Fibroblast of lung (primary cell): ENCODE results near the gene RAB37. TPM values are rescaled to one million over a fixed set of nuclear protein-coding genes. Genes with fewer than 3 reads are reported as not detected.

ENCODE experiments used
- DNase-seq, 2 donors: peaks; one replicate each; pipeline versions ENCODE4 v3.0.0 to v3.0.0-alpha.2; 2010; ENCODE audit warnings: low read depth in 2 of 2
- H2AFZ ChIP-seq: 2 replicates; pipeline ENCODE4 v1.5.1; 2012; ENCODE audit warnings: low read length, control low read depth, inconsistent platforms
- H3K27ac ChIP-seq: 2 replicates; pipeline ENCODE4 v1.5.1; 2011; ENCODE audit warnings: low read length, control low read depth; ENCODE audit not compliant: insufficient read depth
- H3K27me3 ChIP-seq: 2 replicates; pipeline ENCODE4 v1.5.1; 2011; ENCODE audit warnings: mild to moderate bottlenecking, low read length; ENCODE audit not compliant: control insufficient read depth, insufficient read depth
- H3K36me3 ChIP-seq: 2 replicates; pipeline ENCODE4 v1.5.1; 2011; ENCODE audit warnings: low read length; ENCODE audit not compliant: control insufficient read depth, insufficient read depth
- H3K4me1 ChIP-seq: 2 replicates; pipeline ENCODE4 v1.5.1; 2011; ENCODE audit warnings: low read length; ENCODE audit not compliant: control insufficient read depth, insufficient read depth; ENCODE audit errors: extremely low read depth
- H3K4me2 ChIP-seq: 2 replicates; pipeline ENCODE4 v1.5.1; 2011; ENCODE audit warnings: low read length, control low read depth; ENCODE audit not compliant: insufficient read depth; ENCODE audit errors: extremely low read depth
- H3K4me3 ChIP-seq, 4 experiments: fragments of 200-600 bp in 1 of 4; sonication (generic) in 1 of 4; replicated peaks in 1 of 4; 2 replicates each; pipeline ENCODE4 v1.5.1; 2011 to 2016; ENCODE audit warnings: low read length in 4 of 4, low read depth in 3 of 4, mild to moderate bottlenecking in 3 of 4, control low read depth in 2 of 4, inconsistent platforms in 1 of 4, mixed read lengths in 1 of 4; ENCODE audit not compliant: insufficient read depth in 1 of 4; ENCODE audit errors: control extremely low read depth in 1 of 4
- H3K79me2 ChIP-seq: 2 replicates; pipeline ENCODE4 v1.5.1; 2012; ENCODE audit warnings: mild to moderate bottlenecking, low read length, inconsistent platforms; ENCODE audit not compliant: control insufficient read depth, insufficient read depth
- H3K9ac ChIP-seq: 2 replicates; pipeline ENCODE4 v1.5.1; 2011; ENCODE audit warnings: mild to moderate bottlenecking, low read length, control low read depth; ENCODE audit not compliant: insufficient read depth
- H3K9me3 ChIP-seq: 2 replicates; pipeline ENCODE4 v1.5.1; 2012; ENCODE audit warnings: low read depth, low read length; ENCODE audit not compliant: control insufficient read depth, insufficient read depth
- H4K20me1 ChIP-seq: 2 replicates; pipeline ENCODE4 v1.5.1; 2011; ENCODE audit warnings: low read length; ENCODE audit not compliant: control insufficient read depth, insufficient read depth; ENCODE audit errors: extremely low read depth
- EZH2 ChIP-seq: IDR thresholded peaks from 2 replicates; pipeline ENCODE4 v1.5.1; 2012; ENCODE audit warnings: low read length, control low read depth, mild to moderate bottlenecking; ENCODE audit errors: missing control alignments
- polyA plus RNA-seq, 2 donors: library from polyadenylated mRNA; depleted of rRNA in 1 of 2; stranded (reverse) in 1 of 2; unstranded in 1 of 2; fragments of >200 nt; gene quantifications; 2 replicates each; pipeline ENCODE4 v1.2.1, GENCODE V29; 2011 to 2012; ENCODE audit warnings: missing spikeins in 1 of 2
- total RNA-seq: library from RNA; depleted of rRNA; stranded (reverse); fragments of >200 nt; gene quantifications from 2 replicates; pipeline ENCODE4 v1.2.1, GENCODE V29; 2014
- TF ChIP-seq, protein P1 (sequence below), 2 donors: IDR thresholded peaks in 1 of 2; conservative IDR thresholded peaks in 1 of 2; 1 replicate in 1 of 2; 2 replicates in 1 of 2; pipeline ENCODE4 v1.5.1; 2011 to 2012; ENCODE audit warnings: low read length in 2 of 2, control low read depth in 1 of 2, inconsistent platforms in 1 of 2, low read depth in 1 of 2, mild to moderate bottlenecking in 1 of 2

Gene RAB37
- total and polyA plus RNA-seq, 2 donors (not counting 1 experiment from before 2014, with no cell fraction given): 0.65 to 0.66 TPM

DNA sequence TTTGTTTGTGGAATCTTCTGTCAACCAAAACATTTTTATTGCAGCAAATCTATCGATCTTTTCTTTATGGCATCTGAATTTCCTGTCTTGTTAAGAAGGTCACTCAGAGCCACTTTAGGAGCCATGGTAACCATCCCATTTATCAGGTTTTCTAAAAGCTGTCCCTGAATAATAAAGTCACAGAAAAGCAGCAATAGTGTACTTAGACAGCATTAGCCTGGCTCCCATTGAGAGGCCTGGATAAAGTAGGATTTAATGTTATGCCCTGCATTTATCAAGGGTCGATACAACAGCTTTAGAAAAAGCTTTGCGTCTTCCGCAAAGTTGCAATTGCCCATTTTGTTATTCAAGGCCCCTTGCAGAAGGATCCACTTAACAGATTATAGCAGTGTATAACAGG lies 14.3 kb upstream of the RAB37 start:
- no peak overlapping the region for H3K4me3 ChIP-seq
- H3K36me3 ChIP-seq: no peaks in the 10 kb centered on the region
- no peaks in the 10 kb centered on the region for H3K79me2 ChIP-seq
- no peak for TF ChIP-seq EZH2
- TF ChIP-seq, protein P1, sequence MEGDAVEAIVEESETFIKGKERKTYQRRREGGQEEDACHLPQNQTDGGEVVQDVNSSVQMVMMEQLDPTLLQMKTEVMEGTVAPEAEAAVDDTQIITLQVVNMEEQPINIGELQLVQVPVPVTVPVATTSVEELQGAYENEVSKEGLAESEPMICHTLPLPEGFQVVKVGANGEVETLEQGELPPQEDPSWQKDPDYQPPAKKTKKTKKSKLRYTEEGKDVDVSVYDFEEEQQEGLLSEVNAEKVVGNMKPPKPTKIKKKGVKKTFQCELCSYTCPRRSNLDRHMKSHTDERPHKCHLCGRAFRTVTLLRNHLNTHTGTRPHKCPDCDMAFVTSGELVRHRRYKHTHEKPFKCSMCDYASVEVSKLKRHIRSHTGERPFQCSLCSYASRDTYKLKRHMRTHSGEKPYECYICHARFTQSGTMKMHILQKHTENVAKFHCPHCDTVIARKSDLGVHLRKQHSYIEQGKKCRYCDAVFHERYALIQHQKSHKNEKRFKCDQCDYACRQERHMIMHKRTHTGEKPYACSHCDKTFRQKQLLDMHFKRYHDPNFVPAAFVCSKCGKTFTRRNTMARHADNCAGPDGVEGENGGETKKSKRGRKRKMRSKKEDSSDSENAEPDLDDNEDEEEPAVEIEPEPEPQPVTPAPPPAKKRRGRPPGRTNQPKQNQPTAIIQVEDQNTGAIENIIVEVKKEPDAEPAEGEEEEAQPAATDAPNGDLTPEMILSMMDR (conservative IDR thresholded peaks at IDR 0.05 in 1 of 2, IDR thresholded peaks at IDR 0.05 in 1 of 2; ENCODE audit: low read depth in 1 of 2, low read length in 2 of 2): no peak
- H2AFZ ChIP-seq: no peak overlapping the region
- DNase-seq: no peak
- no peaks in the 10 kb centered on the region for H3K27me3 ChIP-seq
- H3K9me3 ChIP-seq: no peaks in the 10 kb centered on the region
- no peak overlapping the region for H3K9ac ChIP-seq
- no peak overlapping the region for H3K27ac ChIP-seq
- H4K20me1 ChIP-seq: no peaks in the 10 kb centered on the region
- no peak overlapping the region for H3K4me2 ChIP-seq
- no peaks in the 10 kb centered on the region for H3K4me1 ChIP-seq

GRCh38 chr17:74723891-74724290 lies 13.2 kb upstream of the RAB37 start:
- Histone ChIP-seq H3K27me3 (no peaks in the 10 kb centered on the region), H2AFZ (no peak overlapping the region), H3K4me3 (no peak overlapping the region), H4K20me1 (no peaks in the 10 kb centered on the region), H3K27ac (no peak overlapping the region), H3K79me2 (no peaks in the 10 kb centered on the region), H3K4me1 (no peaks in the 10 kb centered on the region), H3K4me2 (no peak overlapping the region), H3K36me3 (no peaks in the 10 kb centered on the region), H3K9ac (no peak overlapping the region), H3K9me3 (no peaks in the 10 kb centered on the region)
- no peak for TF ChIP-seq EZH2
- TF ChIP-seq, protein P1 (conservative IDR thresholded peaks at IDR 0.05 in 1 of 2, IDR thresholded peaks at IDR 0.05 in 1 of 2; ENCODE audit: low read depth in 1 of 2, low read length in 2 of 2): no peak
- DNase-seq: no peak

- TF ChIP-seq, protein P1 (conservative IDR thresholded peaks at IDR 0.05 in 1 of 2, IDR thresholded peaks at IDR 0.05 in 1 of 2; ENCODE audit: low read depth in 1 of 2, low read length in 2 of 2): no peak
- no peak for TF ChIP-seq EZH2
- no peaks in the 10 kb centered on the region for H3K79me2 ChIP-seq
- no peak overlapping the region for H3K27ac ChIP-seq
- DNase-seq: no peak
- H4K20me1 ChIP-seq: no peaks in the 10 kb centered on the region
- H3K9me3 ChIP-seq: no peaks in the 10 kb centered on the region
- H3K4me3 ChIP-seq: no peak overlapping the region
- H3K36me3 ChIP-seq: no peaks in the 10 kb centered on the region
- H3K4me1 ChIP-seq: no peaks in the 10 kb centered on the region
- H3K27me3 ChIP-seq: no peaks in the 10 kb centered on the region
- no peak overlapping the region for H3K9ac ChIP-seq
- H3K4me2 ChIP-seq: no peak overlapping the region
- no peak overlapping the region for H2AFZ ChIP-seq
These were observed 11.9 kb upstream of the RAB37 start for GRCh38 chr17:74725111-74725510.
